GM12801 (cell line): ENCODE results near the gene CDIP1.

Experiments
- CTCF ChIP-seq: IDR thresholded peaks from one replicate; pipeline ENCODE4 v1.5.1; 2011; ENCODE audit warnings: control low read depth; ENCODE audit not compliant: insufficient read length; ENCODE audit errors: extremely low read depth

The CDIP1 gene

GRCh38 chr16:4481963-4482362 is 56.6 kb downstream of the CDIP1 start:
- no peak for TF ChIP-seq CTCF

- no peak for TF ChIP-seq CTCF
Measured at GRCh38 chr16:4481526-4481925, 57.0 kb downstream of the CDIP1 start.

- no peak for TF ChIP-seq CTCF
Measured at GRCh38 chr16:4477966-4478365, 60.6 kb downstream of the CDIP1 start.

- no peak for TF ChIP-seq CTCF
Measured at GRCh38 chr16:4475880-4476788, 62.4 kb downstream of the CDIP1 start, which contains the start of gene HMOX2. HMOX2 (plus strand) TSS chr16:4476398; CDS start chr16:4505525, 29,127 bp downstream.

- TF ChIP-seq CTCF, result no peak
Measured at GRCh38 chr16:4474192-4474961, 64.2 kb downstream of the CDIP1 start, which contains the start of gene NMRAL1. NMRAL1 (minus strand) TSS chr16:4474625; CDS start chr16:4474132, 493 bp downstream.

GRCh38 chr16:4472880-4473279 is 65.7 kb downstream of the CDIP1 start:
- TF ChIP-seq CTCF, result no peak

GRCh38 chr16:4471869-4472268 is 66.7 kb downstream of the CDIP1 start:
- no peak for TF ChIP-seq CTCF
